RWPE1 (cell line): ENCODE results near the gene EPHB1.
"Not testable (repeated sequence)": the region's sequence is repeated elsewhere in the genome, so short reads cannot be mapped to it uniquely, and the experiment has no call there.

ENCODE experiments used
- CTCF ChIA-PET: fragments of 350-600 bp; sonication (Branson Sonifier 250); formaldehyde crosslinking; extraction: SDS; loops from one replicate; lab custom pipeline; 2021; lab: Yijun Ruan, JAX
- POLR2A ChIA-PET: fragments of 400-600 bp; formaldehyde crosslinking; extraction: SDS; loops from one replicate; lab custom pipeline; 2020; ENCODE audit warnings: antibody characterized with exemption; ENCODE audit not compliant: low non-redundant PET; lab: Yijun Ruan, JAX
- DNase-seq: peaks from one replicate; pipeline ENCODE4 v3.0.0; 2012; ENCODE audit warnings: low spot score
- H3K27ac ChIP-seq: fragments of 450-650 bp; 2 replicates; pipeline ENCODE4 v1.5.1; 2017
- TF ChIP-seq, protein P1 (sequence below): fragments of 450-650 bp; conservative IDR thresholded peaks from 2 replicates; pipeline ENCODE4 v1.5.1; 2017; ENCODE audit warnings: low read depth, mild to moderate bottlenecking

EPHB1 gene

DNA sequence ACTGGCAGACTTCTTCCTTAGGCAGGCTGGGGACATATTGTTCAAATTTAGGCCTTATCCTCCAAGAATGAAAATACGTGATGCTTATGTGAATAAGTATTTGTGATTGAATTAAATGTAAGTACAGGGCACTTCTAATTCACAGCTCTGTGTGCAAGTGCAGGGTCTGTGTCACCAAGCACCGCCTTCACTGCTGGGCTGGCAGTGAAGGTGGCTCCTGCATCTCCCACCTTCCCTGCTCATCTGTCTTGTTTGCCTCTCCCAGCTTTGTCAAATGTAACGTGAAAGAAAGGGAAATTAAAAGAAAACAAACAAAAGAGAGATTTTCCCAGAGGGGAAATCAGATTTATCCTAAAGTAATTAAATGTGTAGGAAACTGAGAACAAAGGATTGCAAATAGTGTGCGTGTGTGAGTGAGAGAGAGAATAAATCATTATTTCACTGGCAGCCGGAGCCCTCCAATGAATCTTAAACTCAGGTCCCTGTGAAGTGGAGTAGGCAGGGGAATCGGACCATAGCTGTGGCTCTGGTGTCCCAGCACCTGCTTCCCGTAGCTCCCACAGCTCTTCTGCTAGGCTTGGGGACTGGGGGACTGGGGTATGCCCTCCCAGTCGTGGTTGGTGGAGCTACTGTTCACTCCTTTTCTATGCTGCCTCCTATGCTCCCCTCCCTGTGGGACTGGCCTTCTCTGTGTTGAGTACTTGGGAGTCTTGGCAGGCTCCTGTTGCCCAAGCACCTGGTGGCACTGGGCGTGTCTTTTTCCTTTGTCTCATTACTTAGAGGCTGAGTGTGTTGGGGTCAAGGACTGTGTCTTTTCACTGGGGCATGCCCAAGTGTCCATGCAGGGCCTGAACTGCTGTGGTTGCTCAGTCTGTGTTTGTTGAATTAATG, 222.2 kb downstream of the EPHB1 start:
- POLR2A ChIA-PET = no interaction called here
- TF ChIP-seq, protein P1, sequence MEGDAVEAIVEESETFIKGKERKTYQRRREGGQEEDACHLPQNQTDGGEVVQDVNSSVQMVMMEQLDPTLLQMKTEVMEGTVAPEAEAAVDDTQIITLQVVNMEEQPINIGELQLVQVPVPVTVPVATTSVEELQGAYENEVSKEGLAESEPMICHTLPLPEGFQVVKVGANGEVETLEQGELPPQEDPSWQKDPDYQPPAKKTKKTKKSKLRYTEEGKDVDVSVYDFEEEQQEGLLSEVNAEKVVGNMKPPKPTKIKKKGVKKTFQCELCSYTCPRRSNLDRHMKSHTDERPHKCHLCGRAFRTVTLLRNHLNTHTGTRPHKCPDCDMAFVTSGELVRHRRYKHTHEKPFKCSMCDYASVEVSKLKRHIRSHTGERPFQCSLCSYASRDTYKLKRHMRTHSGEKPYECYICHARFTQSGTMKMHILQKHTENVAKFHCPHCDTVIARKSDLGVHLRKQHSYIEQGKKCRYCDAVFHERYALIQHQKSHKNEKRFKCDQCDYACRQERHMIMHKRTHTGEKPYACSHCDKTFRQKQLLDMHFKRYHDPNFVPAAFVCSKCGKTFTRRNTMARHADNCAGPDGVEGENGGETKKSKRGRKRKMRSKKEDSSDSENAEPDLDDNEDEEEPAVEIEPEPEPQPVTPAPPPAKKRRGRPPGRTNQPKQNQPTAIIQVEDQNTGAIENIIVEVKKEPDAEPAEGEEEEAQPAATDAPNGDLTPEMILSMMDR = no peak
- no peak for DNase-seq
- no peak overlapping the region for H3K27ac ChIP-seq
- CTCF ChIA-PET = no interaction called here

DNA sequence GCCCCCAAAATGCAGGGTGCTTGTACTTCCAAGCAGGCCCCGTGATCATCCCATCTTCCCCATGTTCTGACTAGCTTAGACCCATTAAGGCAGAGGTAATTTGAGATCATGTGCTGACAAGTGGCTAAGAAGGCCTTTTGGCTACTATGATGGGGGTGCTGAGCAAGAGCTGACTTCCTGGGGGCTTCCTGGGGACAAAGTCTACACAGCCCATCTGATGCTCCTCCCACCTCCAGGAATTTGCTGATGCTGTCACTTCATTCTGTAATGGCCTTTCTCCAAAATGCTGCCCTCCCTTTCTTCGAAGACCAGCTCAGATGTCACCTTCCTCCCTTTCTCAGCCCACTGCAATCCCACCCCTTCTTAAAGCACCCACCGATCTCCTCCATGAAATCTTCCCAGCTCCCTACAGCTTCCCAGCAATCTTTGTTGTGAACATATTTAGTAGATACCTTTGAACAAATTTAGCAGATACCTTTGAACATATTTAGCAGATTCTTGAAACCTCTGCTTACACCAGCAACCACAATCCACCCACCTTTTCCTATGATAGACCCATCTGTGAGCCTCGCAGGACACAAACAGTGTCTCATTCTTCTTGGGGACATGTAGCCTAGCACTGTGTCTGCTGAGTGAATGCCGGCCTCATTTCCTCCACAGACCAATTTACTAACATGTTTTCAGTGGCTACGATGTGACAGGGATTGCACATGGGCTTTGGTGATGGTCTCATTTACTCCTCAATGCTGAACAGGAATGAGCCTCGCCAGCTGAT, 223.3 kb downstream of the EPHB1 start:
- ChIA-PET POLR2A (no interaction called here), CTCF (interaction anchor here (0.6 kb wide), 1 partner anchor 74 kb away, joined by 3 read pairs; no protein-coding TSS in a partner anchor)
- TF ChIP-seq, protein P1 = no peak
- DNase-seq = no peak
- no peak overlapping the region for H3K27ac ChIP-seq

DNA sequence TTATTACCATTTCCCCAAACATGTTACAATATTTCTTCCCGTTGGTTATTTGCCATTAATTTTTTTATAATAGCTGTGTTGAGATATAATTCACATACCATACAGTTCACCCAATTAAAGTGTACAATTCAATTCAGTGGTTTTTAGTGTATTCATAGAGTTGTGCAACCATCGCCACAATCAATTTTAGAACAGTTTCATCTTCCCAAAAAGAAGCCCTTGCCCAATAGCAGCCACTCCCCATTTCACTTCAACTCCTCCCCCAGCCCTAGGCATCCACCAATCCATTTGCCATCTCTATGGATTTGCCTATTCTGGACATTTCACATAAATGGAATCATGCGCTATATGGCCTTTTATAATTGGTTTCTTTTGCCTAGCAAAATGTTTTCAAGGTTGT, 225.1 kb downstream of the EPHB1 start:
- no peak overlapping the region for H3K27ac ChIP-seq
- CTCF ChIA-PET = no interaction called here
- no peak for DNase-seq

DNA sequence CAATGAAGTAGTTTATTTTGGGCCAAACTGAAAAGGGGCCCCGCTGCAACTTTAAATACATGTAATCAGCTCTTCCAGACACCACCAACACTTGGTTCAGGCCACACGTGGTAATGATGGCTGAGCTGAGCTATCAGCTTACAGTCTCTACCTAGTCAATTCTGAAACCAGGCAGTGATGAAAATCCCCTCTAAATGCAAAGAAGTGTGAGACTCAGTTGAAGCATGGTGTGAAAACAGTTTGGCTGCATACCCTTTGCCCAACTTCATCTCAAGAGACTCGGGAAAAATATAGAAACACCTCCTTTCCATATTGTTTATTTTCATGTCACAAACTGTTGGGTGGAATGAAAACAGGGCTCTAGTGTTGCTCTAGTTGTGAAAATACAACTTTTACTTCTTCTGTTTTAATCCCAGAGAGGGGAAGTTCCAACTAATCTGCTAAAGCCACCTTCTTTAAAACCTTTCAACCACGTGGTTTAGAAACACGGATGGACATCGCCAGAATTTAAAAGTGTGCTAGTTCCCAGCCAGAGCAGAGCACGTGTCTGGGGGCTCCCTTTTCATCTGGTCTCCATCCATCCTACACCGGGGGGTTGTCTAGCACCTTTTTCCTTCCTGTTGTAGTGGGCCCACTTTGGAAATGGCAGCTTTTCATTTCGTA, 229.1 kb downstream of the EPHB1 start:
- CTCF ChIA-PET = no interaction called here

More for the DNA sequence above, 225.1 kb downstream of the EPHB1 start:
- POLR2A ChIA-PET = no interaction called here
- TF ChIP-seq, protein P1 = no peak

DNA sequence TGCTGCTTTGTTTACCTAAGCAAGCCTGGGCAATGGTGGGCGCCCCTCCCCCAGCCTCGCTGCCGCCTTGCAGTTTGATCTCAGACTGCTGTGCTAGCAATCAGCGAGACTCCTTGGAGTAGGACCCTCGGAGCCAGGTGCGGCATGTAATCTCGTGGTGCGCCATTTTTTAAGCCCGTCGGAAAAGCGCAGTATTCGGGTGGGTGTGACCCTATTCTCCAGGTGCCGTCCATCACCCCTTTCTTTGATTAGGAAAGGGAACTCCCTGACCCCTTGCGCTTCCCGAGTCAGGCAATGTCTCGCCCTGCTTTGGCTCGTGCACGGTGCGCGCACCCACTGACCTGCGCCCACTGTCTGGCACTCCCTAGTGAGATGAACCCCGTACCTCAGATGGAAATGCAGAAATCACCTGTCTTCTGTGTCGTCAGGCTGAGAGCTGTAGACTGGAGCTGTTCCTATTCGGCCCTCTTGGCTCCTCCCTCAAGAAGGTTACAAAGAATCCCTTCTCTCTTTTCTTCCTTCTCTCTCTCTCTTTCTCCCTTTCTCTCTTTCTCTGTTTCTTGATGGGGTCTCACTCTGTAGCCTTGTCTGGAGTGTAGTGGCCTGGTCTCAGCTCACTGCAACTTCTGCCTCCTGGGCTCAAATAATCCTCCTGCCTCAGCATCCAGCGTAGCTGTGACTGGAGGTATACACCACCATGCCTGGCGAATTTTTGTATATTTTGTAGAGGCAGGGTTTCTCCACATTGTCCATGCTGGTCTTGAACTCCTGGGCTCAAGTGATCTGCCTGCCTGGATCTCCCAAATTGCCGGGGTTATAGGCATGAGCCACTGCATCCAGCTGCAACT, 235.9 kb downstream of the EPHB1 start:
- POLR2A ChIA-PET, H3K27ac ChIP-seq, CTCF ChIA-PET, DNase-seq: not testable (repeated sequence)

More for the DNA sequence above, 229.1 kb downstream of the EPHB1 start:
- POLR2A ChIA-PET = no interaction called here
- no peak overlapping the region for H3K27ac ChIP-seq
- TF ChIP-seq, protein P1 = no peak
- no peak for DNase-seq

DNA sequence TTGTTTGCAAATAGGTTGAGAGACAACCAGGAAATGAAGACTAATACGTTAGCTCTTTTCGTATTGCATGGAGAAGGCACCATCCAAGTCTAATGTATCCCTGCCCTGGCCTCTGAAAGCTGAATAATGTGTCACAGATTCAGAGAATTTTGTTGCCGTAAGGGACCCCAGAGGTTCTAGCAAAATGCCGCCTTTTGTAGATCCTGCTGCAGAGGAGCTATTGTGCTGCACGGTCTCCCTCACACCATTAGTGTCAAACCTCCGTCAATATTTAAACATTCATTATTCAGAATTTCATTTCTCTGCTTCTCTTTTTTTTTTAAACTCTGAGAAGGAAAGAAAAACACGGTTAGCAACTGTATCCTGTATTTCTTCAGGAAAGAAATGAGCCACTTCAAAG, 238.7 kb downstream of the EPHB1 start:
- POLR2A ChIA-PET = no interaction called here
- TF ChIP-seq, protein P1 = no peak
- CTCF ChIA-PET = no interaction called here
- DNase-seq = no peak
- H3K27ac ChIP-seq = no peak overlapping the region
